Left lobe of liver (tissue), 2 donors: ENCODE measurements around the gene MIOS. TPM values are rescaled to one million over a fixed set of nuclear protein-coding genes. Genes with fewer than 3 reads are reported as not detected.
A peak's percentile ranks its signal among the peaks of the same experiment; 100 is the strongest.
"Not testable (repeated sequence)": the region's sequence is repeated elsewhere in the genome, so short reads cannot be mapped to it uniquely, and the experiment has no call there.

Experiments
- ATAC-seq: fragments of 200-7000 bp; cut with Tn5 transposase; one replicate; pipeline ENCODE4 v1.9.1; 2020; ENCODE audit warnings: mild to moderate bottlenecking, moderate library complexity
- DNase-seq: peaks from one replicate; pipeline ENCODE4 v3.0.0-alpha.2; 2020; ENCODE audit warnings: low spot score
- total RNA-seq: library from RNA; stranded (reverse); gene quantifications from one replicate; pipeline ENCODE4 v1.2.1, GENCODE V29; 2021
- donor health status: DM: no; HTN: no; CAD: no; lungs with moderate emphysema.
- donor health status: DM: no; HTN: yes; CAD: no.

MIOS gene
- total RNA-seq, 1 donor from 2014 or later = 14.4 TPM

GRCh38 chr7:7554021-7554432 lies 12.7 kb upstream of the MIOS start:
- no peak for ATAC-seq
- no peak for DNase-seq

- no peak for DNase-seq
- ATAC-seq = peak; percentile 29
Measured at GRCh38 chr7:7554649-7555575, 11.8 kb upstream of the MIOS start.

- ATAC-seq = no peak
- DNase-seq = no peak
Measured at GRCh38 chr7:7556852-7557251, 9.8 kb upstream of the MIOS start.

GRCh38 chr7:7557252-7557651 lies 9.4 kb upstream of the MIOS start:
- DNase-seq (no peak), ATAC-seq (no peak)

- not testable (repeated sequence) for DNase-seq
Measured at GRCh38 chr7:7561591-7561990, 5.1 kb upstream of the MIOS start.

GRCh38 chr7:7562736-7563135 lies 3.9 kb upstream of the MIOS start:
- DNase-seq (no peak), ATAC-seq (no peak)

More at GRCh38 chr7:7561591-7561990, 5.1 kb upstream of the MIOS start:
- ATAC-seq = not testable (repeated sequence)

- ATAC-seq = no peak
- no peak for DNase-seq
Measured at GRCh38 chr7:7563269-7563668, 3.4 kb upstream of the MIOS start.

GRCh38 chr7:7563813-7564212 lies 2.9 kb upstream of the MIOS start:
- DNase-seq = no peak
- ATAC-seq = peak; percentile 33

- no peak for DNase-seq
- ATAC-seq = no peak
Measured at GRCh38 chr7:7564323-7564780, 2.3 kb upstream of the MIOS start.

GRCh38 chr7:7565018-7565680 lies 1.5 kb upstream of the MIOS start:
- DNase-seq (no peak), ATAC-seq (no peak)

- no peak for DNase-seq
- ATAC-seq = peak; percentile 6
Measured at GRCh38 chr7:7565746-7566650, 686 bp upstream of the MIOS start.

- DNase-seq (no peak), ATAC-seq (no peak)
Measured at GRCh38 chr7:7567898-7568531, 1.3 kb downstream of the MIOS start.

GRCh38 chr7:7568553-7568952 lies 1.9 kb downstream of the MIOS start:
- no peak for DNase-seq
- ATAC-seq = no peak

GRCh38 chr7:7569081-7569527 lies 2.4 kb downstream of the MIOS start:
- ATAC-seq = no peak
- no peak for DNase-seq

- no peak for DNase-seq
Measured at GRCh38 chr7:7569615-7570014, 2.9 kb downstream of the MIOS start.

GRCh38 chr7:7570584-7570983 lies 3.9 kb downstream of the MIOS start:
- DNase-seq (no peak), ATAC-seq (no peak)

More at GRCh38 chr7:7569615-7570014, 2.9 kb downstream of the MIOS start:
- ATAC-seq = no peak

GRCh38 chr7:7573701-7574100 lies 7.0 kb downstream of the MIOS start:
- ATAC-seq (no peak), DNase-seq (no peak)

GRCh38 chr7:7576344-7576743 lies 9.7 kb downstream of the MIOS start:
- DNase-seq = no peak
- no peak for ATAC-seq

GRCh38 chr7:7577888-7578287 lies 11.2 kb downstream of the MIOS start:
- ATAC-seq = no peak
- DNase-seq = no peak

GRCh38 chr7:7579638-7580037 lies 13.0 kb downstream of the MIOS start:
- ATAC-seq (no peak), DNase-seq (no peak)
